Smooth muscle cell of bladder (primary cell): ENCODE results near the gene CLDN19. TPM values are rescaled to one million over a fixed set of nuclear protein-coding genes. Genes with fewer than 3 reads are reported as not detected.

ENCODE experiments used
- total RNA-seq: library from RNA; depleted of rRNA; stranded (reverse); fragments of >200 nt; gene quantifications from 2 replicates; pipeline ENCODE4 v1.2.3, GENCODE V29; 2014

CLDN19 gene
- total RNA-seq: not detected in 2 replicates

GRCh38 chr1:42739753-42740700 lies at the start of gene CLDN19:
Gene CLDN19, minus strand, starts transcription at chr1:42740236. Its CDS starts 173 bp downstream, at chr1:42740063.

GRCh38 chr1:42784946-42785693 lies 45.1 kb upstream of the CLDN19 start, which contains the start of gene TMEM269:
Gene TMEM269, plus strand, starts transcription at chr1:42784991. Its CDS starts 4,903 bp downstream, at chr1:42789894.

DNA sequence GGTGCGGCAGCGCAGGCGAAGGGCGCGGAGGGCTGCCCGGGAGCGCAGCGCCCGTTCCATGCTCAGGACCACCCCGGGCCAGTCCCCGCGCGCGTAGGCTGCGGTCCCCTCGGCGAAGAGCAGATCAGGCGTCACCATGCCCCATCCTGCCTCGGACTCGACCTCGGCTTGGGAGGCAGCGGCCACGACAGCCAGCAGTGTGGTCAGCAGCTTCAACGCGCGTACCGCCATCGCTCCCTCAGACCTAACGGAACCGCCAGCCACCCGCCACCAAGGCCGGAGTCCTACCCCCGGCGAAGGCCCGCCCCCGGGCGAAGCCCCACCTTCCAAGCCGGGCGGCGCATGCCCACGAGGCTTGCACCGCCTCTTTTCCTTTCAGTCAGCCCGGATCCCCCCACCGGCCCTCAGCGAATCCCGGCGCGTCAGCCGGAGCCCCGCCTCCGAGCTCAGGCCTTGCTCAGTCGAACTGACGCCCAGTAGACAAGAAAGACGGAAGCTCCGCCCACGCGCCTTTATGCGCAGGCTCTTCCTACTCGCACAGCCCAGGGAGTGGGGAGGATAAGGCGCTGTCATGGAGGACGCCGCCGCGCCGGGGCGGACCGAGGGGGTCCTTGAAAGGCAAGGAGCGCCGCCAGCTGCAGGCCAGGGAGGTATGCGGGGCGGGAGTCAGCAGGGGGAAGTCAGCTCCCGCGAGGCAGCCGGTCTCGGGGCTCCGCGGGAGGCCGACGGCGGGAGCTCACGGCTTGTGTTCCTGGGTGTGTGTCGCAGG lies 26.9 kb upstream of the CLDN19 start, which contains the start of the genes C1orf50 and P3H1:
Gene C1orf50, plus strand, starts transcription at position 509 of the 769 bp plus-strand sequence. Its CDS starts 63 bp downstream, at position 572.
Gene P3H1, minus strand, starts transcription at position 288 of the 769 bp plus-strand sequence. Its CDS starts 57 bp downstream, at position 231.

Other genes with a start within 250 kb of the CLDN19 start
- 19.8 and 20.1 TPM in 2 replicates for gene PPIH, start 81.8 kb downstream of the CLDN19 start, total RNA-seq
- gene YBX1, start 57.8 kb downstream of the CLDN19 start, total RNA-seq: 796 and 905 TPM in 2 replicates
- gene P3H1, start 26.8 kb upstream of the CLDN19 start, total RNA-seq: 161 and 168 TPM in 2 replicates
- gene C1orf50, start 27.0 kb upstream of the CLDN19 start, total RNA-seq: 2.4 and 3.6 TPM in 2 replicates
- gene TMEM269, start 44.8 kb upstream of the CLDN19 start, total RNA-seq: under 0.01 TPM in 1 of 2 replicates, not detected in the other
- 13.3 and 15.2 TPM in 2 replicates for gene ERMAP, start 76.9 kb upstream of the CLDN19 start, total RNA-seq
- 14.2 and 17.6 TPM in 2 replicates for gene SVBP, start 77.2 kb upstream of the CLDN19 start, total RNA-seq
- 8.1 and 10.7 TPM in 2 replicates for gene ZNF691, start 106.4 kb upstream of the CLDN19 start, total RNA-seq
- gene SLC2A1, start 218.6 kb upstream of the CLDN19 start, total RNA-seq: 36.3 and 133 TPM in 2 replicates